ENCODE results near the gene GYS2. TPM values are rescaled to one million over a fixed set of nuclear protein-coding genes. Genes with fewer than 3 reads are reported as not detected.
A peak's percentile ranks its signal among the peaks of the same experiment; 100 is the strongest.

GYS2 gene
- total RNA-seq, 1 donor from 2014 or later, result not detected

DNA sequence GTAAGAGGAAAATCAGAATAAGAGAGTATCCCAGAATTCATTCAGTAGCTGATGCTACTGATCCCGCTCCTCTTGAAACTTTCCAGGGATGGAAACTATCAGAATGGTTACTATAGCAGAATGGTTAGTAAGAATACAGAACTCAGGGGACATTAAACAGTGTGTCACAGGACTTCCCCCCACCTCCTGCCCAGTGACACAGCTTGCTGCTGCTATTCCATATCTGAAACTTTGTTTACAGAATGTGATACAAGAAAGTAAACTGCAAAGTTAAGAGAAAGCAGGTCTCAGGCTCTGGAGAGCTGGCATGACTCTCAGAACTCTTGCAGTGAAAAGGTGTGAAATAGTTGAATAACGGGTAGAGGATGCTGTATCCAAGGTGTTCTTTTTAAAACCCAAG is 75.2 kb downstream of the GYS2 start:
- DNase-seq (ENCODE audit: low read depth), result no peak
- TF ChIP-seq, protein P1, sequence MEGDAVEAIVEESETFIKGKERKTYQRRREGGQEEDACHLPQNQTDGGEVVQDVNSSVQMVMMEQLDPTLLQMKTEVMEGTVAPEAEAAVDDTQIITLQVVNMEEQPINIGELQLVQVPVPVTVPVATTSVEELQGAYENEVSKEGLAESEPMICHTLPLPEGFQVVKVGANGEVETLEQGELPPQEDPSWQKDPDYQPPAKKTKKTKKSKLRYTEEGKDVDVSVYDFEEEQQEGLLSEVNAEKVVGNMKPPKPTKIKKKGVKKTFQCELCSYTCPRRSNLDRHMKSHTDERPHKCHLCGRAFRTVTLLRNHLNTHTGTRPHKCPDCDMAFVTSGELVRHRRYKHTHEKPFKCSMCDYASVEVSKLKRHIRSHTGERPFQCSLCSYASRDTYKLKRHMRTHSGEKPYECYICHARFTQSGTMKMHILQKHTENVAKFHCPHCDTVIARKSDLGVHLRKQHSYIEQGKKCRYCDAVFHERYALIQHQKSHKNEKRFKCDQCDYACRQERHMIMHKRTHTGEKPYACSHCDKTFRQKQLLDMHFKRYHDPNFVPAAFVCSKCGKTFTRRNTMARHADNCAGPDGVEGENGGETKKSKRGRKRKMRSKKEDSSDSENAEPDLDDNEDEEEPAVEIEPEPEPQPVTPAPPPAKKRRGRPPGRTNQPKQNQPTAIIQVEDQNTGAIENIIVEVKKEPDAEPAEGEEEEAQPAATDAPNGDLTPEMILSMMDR (conservative IDR thresholded peaks at IDR 0.05; ENCODE audit: low read depth, low read length), result no peak
- H3K4me3 ChIP-seq (ENCODE audit: low read depth, low read length), result peak overlapping the region; percentile 81

DNA sequence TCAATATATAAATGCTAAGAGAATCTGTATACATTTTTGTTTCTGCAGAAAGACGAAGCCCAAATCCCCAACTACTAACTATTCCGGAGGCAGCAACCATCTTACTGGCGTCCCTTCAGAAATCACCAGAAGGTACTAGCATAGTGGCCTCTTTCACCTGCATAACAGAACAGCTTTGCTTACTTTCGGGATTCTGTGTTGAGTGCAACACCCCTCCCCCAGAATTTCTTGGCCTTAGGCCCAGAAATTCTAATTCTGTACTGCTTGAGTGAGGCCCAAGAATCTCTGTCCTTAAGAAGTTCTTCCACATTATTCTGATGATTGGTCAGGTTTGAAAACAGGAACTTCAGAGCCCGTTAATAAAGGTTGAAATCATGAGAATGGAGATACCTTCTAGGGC is 75.7 kb downstream of the GYS2 start:
- TF ChIP-seq, protein P1 (conservative IDR thresholded peaks at IDR 0.05; ENCODE audit: low read depth, low read length), result no peak
- DNase-seq (ENCODE audit: low read depth), result peak; percentile 85
- H3K4me3 ChIP-seq (ENCODE audit: low read depth, low read length), result peak overlapping the region; percentile 81

DNA sequence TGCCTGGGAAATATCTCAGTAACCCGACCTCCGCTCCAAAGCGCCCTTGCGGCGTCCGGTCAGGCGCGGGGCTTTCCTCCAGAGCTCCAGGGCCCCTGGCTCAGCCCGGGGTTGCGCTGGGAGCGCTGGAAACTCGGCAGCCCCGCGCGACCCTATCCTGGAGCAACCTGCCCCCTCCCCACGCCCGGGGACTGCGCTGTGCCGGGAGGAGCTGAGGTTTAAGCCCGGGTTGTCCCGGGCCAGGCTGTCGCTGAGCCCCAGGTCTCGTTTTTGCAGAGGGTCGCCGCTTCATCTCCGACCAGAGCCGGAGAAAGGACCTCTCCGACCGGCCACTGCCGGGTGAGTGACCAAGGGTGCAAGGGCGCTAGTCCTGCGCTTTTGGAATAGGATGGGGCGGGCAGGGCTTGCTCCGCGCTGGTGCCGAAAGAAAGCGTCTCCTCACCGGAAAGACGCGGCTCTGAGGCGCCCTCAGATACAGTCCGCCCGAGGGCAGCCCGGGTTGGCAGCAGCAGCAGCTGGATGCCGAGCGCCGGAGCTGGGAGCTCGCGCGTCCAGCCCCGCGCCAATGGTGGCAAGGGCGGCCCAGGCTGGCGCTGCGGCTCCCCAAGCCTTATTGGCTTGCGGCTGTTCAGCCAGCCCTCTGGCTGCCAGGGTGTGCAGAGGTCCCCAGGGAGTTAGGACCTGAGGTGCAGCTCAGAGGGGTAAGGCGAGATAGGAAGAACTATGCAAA is 77.0 kb downstream of the GYS2 start:
- TF ChIP-seq, protein P1 (conservative IDR thresholded peaks at IDR 0.05; ENCODE audit: low read depth, low read length), result peak; percentile 4
- DNase-seq (ENCODE audit: low read depth), result no peak
- peak overlapping the region; percentile 81 for H3K4me3 ChIP-seq (ENCODE audit: low read depth, low read length)

- peak overlapping the region; percentile 81 for H3K4me3 ChIP-seq (ENCODE audit: low read depth, low read length)
- DNase-seq (ENCODE audit: low read depth), result peak; percentile 25
- TF ChIP-seq, protein P1 (conservative IDR thresholded peaks at IDR 0.05; ENCODE audit: low read depth, low read length), result no peak
Measured at GRCh38 chr12:21526721-21527345, 77.8 kb downstream of the GYS2 start.

GRCh38 chr12:21526053-21526452 is 78.6 kb downstream of the GYS2 start, which contains the start of gene SPX:
SPX (plus strand) TSS chr12:21526296; CDS start chr12:21526473, 177 bp downstream.
- peak within 1 kb of the TSS; percentile 81 for H3K4me3 ChIP-seq (ENCODE audit: low read depth, low read length)
- DNase-seq (ENCODE audit: low read depth), result peak; percentile 46
- TF ChIP-seq, protein P1 (conservative IDR thresholded peaks at IDR 0.05; ENCODE audit: low read depth, low read length), result no peak

GRCh38 chr12:21523148-21523547 is 81.5 kb downstream of the GYS2 start:
- H3K4me3 ChIP-seq (ENCODE audit: low read depth, low read length), result no peak overlapping the region

More at GRCh38 chr12:21523148-21523547, 81.5 kb downstream of the GYS2 start:
- no peak for DNase-seq (ENCODE audit: low read depth)
- TF ChIP-seq, protein P1 (conservative IDR thresholded peaks at IDR 0.05; ENCODE audit: low read depth, low read length), result no peak

Data from epithelial cell of proximal tubule (primary cell).